ENCODE data around the gene DDX10. TPM values are rescaled to one million over a fixed set of nuclear protein-coding genes. Genes with fewer than 3 reads are reported as not detected.

DDX10 gene
- total RNA-seq, 1 donor from 2014 or later, result 17.3 TPM

DNA sequence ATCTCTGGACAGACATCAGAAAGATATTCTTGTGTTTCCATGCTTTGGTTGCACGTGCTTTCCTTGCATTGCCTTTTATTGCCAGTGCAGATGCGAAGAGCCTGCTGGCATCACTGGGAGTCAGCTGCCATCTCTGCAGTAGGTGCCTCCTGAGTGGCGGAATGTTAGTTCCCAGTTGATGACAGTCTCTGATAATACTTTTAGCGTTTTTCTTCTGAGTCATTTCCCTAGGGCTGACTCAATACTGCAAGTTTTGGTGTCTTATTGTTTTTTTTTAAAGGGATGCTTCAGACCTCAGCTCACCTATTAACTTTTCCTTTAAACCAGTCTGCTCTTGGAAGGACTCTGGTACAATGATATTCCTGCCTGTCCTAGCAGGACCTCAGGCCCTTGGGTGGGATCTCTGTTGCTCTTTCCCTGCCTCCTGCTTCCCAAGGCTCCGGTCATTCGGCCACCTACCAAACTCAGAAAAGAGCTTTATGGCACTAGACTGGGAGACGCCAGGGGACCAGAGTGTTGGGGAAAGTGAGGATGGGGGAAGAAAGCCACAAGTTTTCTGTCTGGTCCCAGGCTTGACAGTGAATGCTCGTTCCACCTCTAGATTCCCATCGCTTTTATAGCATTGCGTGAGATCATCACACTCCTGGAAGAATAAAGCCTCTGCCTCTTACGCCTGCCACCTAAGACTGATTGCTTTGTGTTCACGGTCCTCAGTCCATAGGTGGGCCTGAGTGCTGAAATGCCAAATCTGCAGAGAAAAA is 308.7 kb downstream of the DDX10 start:
- intact Hi-C loops (cut with micrococcal nuclease), result no loop called here

DNA sequence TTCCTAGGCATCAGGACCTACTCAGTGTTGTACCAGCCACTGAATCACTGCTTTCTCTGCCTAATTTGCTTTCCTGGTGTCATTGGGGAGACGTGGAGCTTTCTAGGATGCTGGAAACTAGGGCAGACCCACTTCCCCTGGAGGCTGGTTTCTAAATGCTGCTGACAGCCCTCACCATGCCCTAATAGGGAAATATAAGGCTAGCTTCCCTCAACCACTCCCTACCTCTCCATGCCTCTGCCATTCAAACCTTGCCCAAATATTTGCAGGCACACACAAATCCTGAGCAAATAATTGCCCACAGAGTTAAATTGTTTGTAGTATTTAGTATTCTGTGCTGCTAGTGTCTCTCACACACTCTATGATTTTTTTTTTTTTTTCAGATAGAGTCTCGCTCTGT is 310.2 kb downstream of the DDX10 start:
- intact Hi-C loops (cut with micrococcal nuclease), result no loop called here
- DNase-seq, result no peak
- ATAC-seq, result no peak

More for the DNA sequence above, 308.7 kb downstream of the DDX10 start:
- DNase-seq (no peak), ATAC-seq (no peak)

GRCh38 chr11:108975641-108976071 is 310.8 kb downstream of the DDX10 start:
- DNase-seq (peak; percentile 70), ATAC-seq (peak; percentile 97)
- intact Hi-C loops (cut with micrococcal nuclease), result no loop called here

- DNase-seq (no peak), ATAC-seq (no peak)
- intact Hi-C loops (cut with micrococcal nuclease), result no loop called here
Measured at GRCh38 chr11:108983636-108984420, 319.0 kb downstream of the DDX10 start.

DNA sequence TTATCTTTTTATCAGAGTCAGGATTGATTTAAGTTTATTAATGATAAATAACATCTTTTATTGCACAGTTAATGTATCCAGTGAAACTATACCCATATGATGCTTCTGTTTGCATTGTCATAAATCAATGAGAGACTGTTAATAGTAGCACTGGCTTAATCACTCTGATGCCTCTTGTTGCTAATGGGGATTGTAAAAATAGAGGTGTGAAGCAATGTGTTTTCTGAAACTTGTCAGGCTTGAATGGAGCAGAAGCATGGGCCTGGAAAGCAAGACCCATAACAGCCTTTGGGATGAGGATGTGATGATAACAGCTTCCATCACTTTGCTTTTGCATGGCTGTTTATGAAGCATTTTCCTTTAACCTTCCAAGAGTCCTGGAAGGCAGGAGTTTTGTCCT is 319.7 kb downstream of the DDX10 start:
- ATAC-seq (peak; percentile 47), DNase-seq (no peak)
- intact Hi-C loops (cut with micrococcal nuclease), result no loop called here

- DNase-seq (no peak), ATAC-seq (peak; percentile 51)
- intact Hi-C loops (cut with micrococcal nuclease), result no loop called here
Measured at GRCh38 chr11:108985236-108985944, 320.5 kb downstream of the DDX10 start.

GRCh38 chr11:108985945-108986279 is 321.0 kb downstream of the DDX10 start:
- intact Hi-C loops (cut with micrococcal nuclease), result no loop called here
- DNase-seq (no peak), ATAC-seq (peak; percentile 48)

Other genes with a start within 250 kb of the DDX10 start
- 0.69 TPM for gene C11orf65, start 197.5 kb upstream of the DDX10 start, total RNA-seq
- 11.0 TPM for gene POGLUT3, start 166.7 kb upstream of the DDX10 start, total RNA-seq
- 2.4 TPM for gene EXPH5, start 71.3 kb upstream of the DDX10 start, total RNA-seq